GM21367 (cell line): ENCODE data around the gene HPCAL4.

Experiments
- ATAC-seq: cut with Tn5 transposase; IDR thresholded peaks from one replicate; pipeline ENCODE4 v1.9.1; 2021; ENCODE audit not compliant: unreplicated experiment

Gene HPCAL4

GRCh38 chr1:39678889-39679288 is 12.3 kb downstream of the HPCAL4 start:
- no peak for ATAC-seq

GRCh38 chr1:39677645-39678044 is 13.6 kb downstream of the HPCAL4 start:
- ATAC-seq: no peak

- no peak for ATAC-seq
Measured at GRCh38 chr1:39676948-39677548, 14.2 kb downstream of the HPCAL4 start.

- ATAC-seq: no peak
Measured at GRCh38 chr1:39675220-39675619, 16.0 kb downstream of the HPCAL4 start.

- ATAC-seq: no peak
Measured at GRCh38 chr1:39673215-39673614, 18.0 kb downstream of the HPCAL4 start.

GRCh38 chr1:39672551-39672947 is 18.7 kb downstream of the HPCAL4 start:
- ATAC-seq: no peak

- ATAC-seq: no peak
Measured at GRCh38 chr1:39671793-39672550, 19.3 kb downstream of the HPCAL4 start, which contains the start of gene NT5C1A. NT5C1A (minus strand) TSS chr1:39672107; CDS start chr1:39672038, 69 bp downstream.

- no peak for ATAC-seq
Measured at GRCh38 chr1:39671433-39671792, 19.8 kb downstream of the HPCAL4 start.

- no peak for ATAC-seq
Measured at GRCh38 chr1:39670689-39671088, 20.5 kb downstream of the HPCAL4 start.

- no peak for ATAC-seq
Measured at GRCh38 chr1:39668894-39669293, 22.3 kb downstream of the HPCAL4 start.

- no peak for ATAC-seq
Measured at GRCh38 chr1:39668111-39668510, 23.1 kb downstream of the HPCAL4 start.

GRCh38 chr1:39666772-39667171 is 24.5 kb downstream of the HPCAL4 start:
- ATAC-seq: peak; percentile 71

- ATAC-seq: no peak
Measured at GRCh38 chr1:39663559-39663958, 27.7 kb downstream of the HPCAL4 start.

- no peak for ATAC-seq
Measured at GRCh38 chr1:39662861-39663260, 28.4 kb downstream of the HPCAL4 start.

GRCh38 chr1:39659538-39659937 is 31.7 kb downstream of the HPCAL4 start:
- ATAC-seq: no peak

GRCh38 chr1:39659110-39659509 is 32.1 kb downstream of the HPCAL4 start:
- no peak for ATAC-seq

- no peak for ATAC-seq
Measured at GRCh38 chr1:39657923-39658485, 33.2 kb downstream of the HPCAL4 start.

GRCh38 chr1:39657402-39657801 is 33.8 kb downstream of the HPCAL4 start:
- no peak for ATAC-seq

- ATAC-seq: no peak
Measured at GRCh38 chr1:39656391-39656790, 34.8 kb downstream of the HPCAL4 start.

GRCh38 chr1:39655578-39656268 is 35.5 kb downstream of the HPCAL4 start:
- no peak for ATAC-seq

- ATAC-seq: no peak
Measured at GRCh38 chr1:39654291-39654690, 36.9 kb downstream of the HPCAL4 start.

- no peak for ATAC-seq
Measured at GRCh38 chr1:39653546-39654031, 37.6 kb downstream of the HPCAL4 start.
